GM15510 (cell line): ENCODE data around the gene CNTNAP1.

Source experiments
- POLR2A ChIP-seq: IDR thresholded peaks from 3 replicates; pipeline ENCODE4 v1.6.1; 2011; ENCODE audit warnings: borderline replicate concordance; ENCODE audit not compliant: insufficient read length; ENCODE audit errors: extremely low read depth

The CNTNAP1 gene

GRCh38 chr17:42667088-42667951, 15.0 kb upstream of the CNTNAP1 start:
- TF ChIP-seq POLR2A, result no peak

- no peak for TF ChIP-seq POLR2A
Observed at GRCh38 chr17:42669705-42669976, 12.7 kb upstream of the CNTNAP1 start.

GRCh38 chr17:42669977-42670788, 12.1 kb upstream of the CNTNAP1 start:
- no peak for TF ChIP-seq POLR2A

GRCh38 chr17:42670789-42671657, 11.3 kb upstream of the CNTNAP1 start:
- TF ChIP-seq POLR2A, result no peak

GRCh38 chr17:42672038-42672437, 10.3 kb upstream of the CNTNAP1 start:
- no peak for TF ChIP-seq POLR2A

- no peak for TF ChIP-seq POLR2A
Observed at GRCh38 chr17:42673266-42673884, 9.0 kb upstream of the CNTNAP1 start.

GRCh38 chr17:42673885-42674754, 8.2 kb upstream of the CNTNAP1 start:
- TF ChIP-seq POLR2A, result no peak

- TF ChIP-seq POLR2A, result no peak
Observed at GRCh38 chr17:42674755-42675347, 7.5 kb upstream of the CNTNAP1 start.

GRCh38 chr17:42675348-42675964, 6.9 kb upstream of the CNTNAP1 start:
- TF ChIP-seq POLR2A, result no peak

- TF ChIP-seq POLR2A, result no peak
Observed at GRCh38 chr17:42675965-42676423, 6.3 kb upstream of the CNTNAP1 start.

GRCh38 chr17:42676424-42677011, 5.8 kb upstream of the CNTNAP1 start, which contains the start of gene PLEKHH3:
TSS of gene PLEKHH3 (minus strand) at chr17:42676994. CDS start at chr17:42676563, 431 bp downstream.
- TF ChIP-seq POLR2A, result peak; percentile 73
